Esophagus muscularis mucosa (tissue), 4 donors: Measurements from ENCODE around the gene CAPN9. TPM values are rescaled to one million over a fixed set of nuclear protein-coding genes. Genes with fewer than 3 reads are reported as not detected.
A peak's percentile ranks its signal among the peaks of the same experiment; 100 is the strongest.

Experiments used
- DNase-seq: peaks from one replicate; pipeline ENCODE4 v3.0.0-alpha.2; 2017; ENCODE audit errors: extremely low spot score
- H3K27ac ChIP-seq, 4 donors: fragments of 200-600 bp; sonication (generic); replicated peaks in 1 of 4; 1 replicate in 3 of 4; 2 replicates in 1 of 4; pipeline ENCODE4 v1.5.1; 2016 to 2019; ENCODE audit warnings: mild to moderate bottlenecking in 1 of 4
- H3K27me3 ChIP-seq, 4 donors: fragments of 200-600 bp; sonication (generic); one replicate each; pipeline versions ENCODE4 v1.5.1 to v1.6.0; 2016 to 2019
- H3K36me3 ChIP-seq, 4 donors: fragments of 200-600 bp; sonication (generic); one replicate each; pipeline ENCODE4 v1.5.1; 2016 to 2019
- H3K4me1 ChIP-seq, 4 donors: fragments of 200-600 bp; sonication (generic); one replicate each; pipeline ENCODE4 v1.5.1; 2016 to 2019
- H3K4me3 ChIP-seq, 4 donors: fragments of 200-600 bp; sonication (generic); 1 replicate in 2 of 4; 2 replicates in 2 of 4; pipeline ENCODE4 v1.5.1; 2016 to 2019; ENCODE audit warnings: mild to moderate bottlenecking in 4 of 4, moderate library complexity in 1 of 4
- H3K9me3 ChIP-seq, 4 donors: fragments of 200-600 bp; sonication (generic); 1 replicate in 3 of 4; 2 replicates in 1 of 4; pipeline ENCODE4 v1.5.1; 2016 to 2019
- CTCF ChIP-seq, 3 experiments: fragments of 200-600 bp in 2 of 3; fragments of 450-650 bp in 1 of 3; sonication (generic) in 2 of 3; IDR thresholded peaks; one replicate each; pipeline ENCODE4 v1.5.1; 2017 to 2019; ENCODE audit warnings: antibody characterized with exemption in 3 of 3, mild to moderate bottlenecking in 2 of 3, moderate library complexity in 1 of 3
- EP300 ChIP-seq: sonication (generic); formaldehyde crosslinking; IDR thresholded peaks from one replicate; pipeline ENCODE4 v1.6.1; 2017; ENCODE audit warnings: antibody characterized with exemption
- POLR2A ChIP-seq: fragments of 450-650 bp; IDR thresholded peaks from one replicate; pipeline ENCODE4 v1.6.1; 2017; ENCODE audit warnings: antibody characterized with exemption, moderate library complexity, mild to moderate bottlenecking, low read depth
- POLR2AphosphoS5 ChIP-seq, 2 donors: sonication (generic); formaldehyde crosslinking; IDR thresholded peaks; one replicate each; pipeline ENCODE4 v1.6.1; 2017; ENCODE audit warnings: antibody characterized with exemption in 2 of 2
- WGBS: methylation state at CpG from one replicate; pipeline ENCODE4 v1.1.5; 2018; 5-methylcytosine and 5-hydroxymethylcytosine counted together
- intact Hi-C: fragments of 100-400 bp; cut with DNase I; formaldehyde crosslinking; loops from one replicate; pipeline ENCODE4 v1.15.1; 2023
- total RNA-seq, 4 donors: library from RNA; depleted of rRNA; stranded (reverse); fragments of >200 nt; gene quantifications; one replicate each; pipeline versions ENCODE4 v1.1.0 to v1.2.1, GENCODE V29; 2016

The CAPN9 gene
- total RNA-seq, 4 donors from 2014 or later: not detected

GRCh38 chr1:230752407-230752806, 5.2 kb downstream of the CAPN9 start:
- no peaks in the 10 kb centered on the region for H3K36me3 ChIP-seq
- H3K9me3 ChIP-seq: no peaks in the 10 kb centered on the region
- WGBS: 85% methylated on average over 6 of the region's 6 CpGs
- no peak overlapping the region for H3K27ac ChIP-seq
- TF ChIP-seq CTCF (IDR thresholded peaks at IDR 0.05): no peak
- TF ChIP-seq POLR2AphosphoS5 (IDR thresholded peaks at IDR 0.05): no peak
- TF ChIP-seq POLR2A: no peak
- no peak for TF ChIP-seq EP300
- no peak for DNase-seq
- peaks cover 0 to 10% (median 0%) of the 10 kb centered on the region in 4 donors for H3K27me3 ChIP-seq
- intact Hi-C loops: no loop called here
- H3K4me3 ChIP-seq: no peak overlapping the region
- peaks cover 9 to 13% (median 10%) of the 10 kb centered on the region in 4 donors for H3K4me1 ChIP-seq

- H3K4me3 ChIP-seq: peak overlapping the region in 1 of 4 donors; percentile 29
- H3K36me3 ChIP-seq: no peaks in the 10 kb centered on the region
- 86% methylated on average over 5 of the region's 5 CpGs for WGBS
- intact Hi-C loops: no loop called here
- peaks cover 0 to 10% (median 0%) of the 10 kb centered on the region in 4 donors for H3K27me3 ChIP-seq
- no peaks in the 10 kb centered on the region for H3K9me3 ChIP-seq
- DNase-seq: no peak
- peaks cover 9 to 13% (median 10%) of the 10 kb centered on the region in 4 donors for H3K4me1 ChIP-seq
- H3K27ac ChIP-seq: peak overlapping the region in 2 of 4 donors; percentile 17 to 46
- TF ChIP-seq POLR2AphosphoS5 (IDR thresholded peaks at IDR 0.05) (no peak), CTCF (IDR thresholded peaks at IDR 0.05) (no peak), EP300 (no peak), POLR2A (no peak)
Observed at GRCh38 chr1:230753191-230753585, 6.0 kb downstream of the CAPN9 start.

- intact Hi-C loops: no loop called here
- H3K27ac ChIP-seq: peak overlapping the region in 2 of 4 donors; percentile 17 to 46
- no peaks in the 10 kb centered on the region for H3K36me3 ChIP-seq
- H3K4me1 ChIP-seq: peaks cover 9 to 13% (median 10%) of the 10 kb centered on the region in 4 donors
- 29% methylated on average over 24 of the region's 24 CpGs for WGBS
- no peaks in the 10 kb centered on the region for H3K9me3 ChIP-seq
- H3K4me3 ChIP-seq: peak overlapping the region; percentile 27 to 33 (median 28)
- no peak for TF ChIP-seq POLR2AphosphoS5 (IDR thresholded peaks at IDR 0.05)
- TF ChIP-seq EP300: no peak
- peaks cover 0 to 10% (median 0%) of the 10 kb centered on the region in 4 donors for H3K27me3 ChIP-seq
- DNase-seq: no peak
Observed at GRCh38 chr1:230753586-230754251, 6.5 kb downstream of the CAPN9 start.

- no peak for DNase-seq
- no peak overlapping the region for H3K4me3 ChIP-seq
- no peak overlapping the region for H3K27ac ChIP-seq
- 70% methylated on average over 1 of the region's 3 CpGs for WGBS
- intact Hi-C loops: no loop called here
- no peaks in the 10 kb centered on the region for H3K36me3 ChIP-seq
- TF ChIP-seq EP300: no peak
- no peak for TF ChIP-seq POLR2A
- no peak for TF ChIP-seq CTCF (IDR thresholded peaks at IDR 0.05)
- H3K9me3 ChIP-seq: no peaks in the 10 kb centered on the region
- peaks cover 0 to 7% (median 0%) of the 10 kb centered on the region in 4 donors for H3K27me3 ChIP-seq
- H3K4me1 ChIP-seq: peaks cover 9 to 13% (median 10%) of the 10 kb centered on the region in 4 donors
Observed at GRCh38 chr1:230754796-230755195, 7.6 kb downstream of the CAPN9 start.

GRCh38 chr1:230757856-230758708, 10.9 kb downstream of the CAPN9 start:
- Histone ChIP-seq H3K9me3 (no peaks in the 10 kb centered on the region), H3K27ac (no peak overlapping the region), H3K4me1 (peaks cover 9 to 10% (median 10%) of the 10 kb centered on the region in 4 donors), H3K4me3 (no peak overlapping the region), H3K27me3 (peaks cover 0 to 7% (median 0%) of the 10 kb centered on the region in 4 donors), H3K36me3 (no peaks in the 10 kb centered on the region)
- intact Hi-C loops: no loop called here
- WGBS: 93% methylated on average over 12 of the region's 16 CpGs
- DNase-seq: no peak
- TF ChIP-seq EP300 (no peak), POLR2A (no peak), POLR2AphosphoS5 (IDR thresholded peaks at IDR 0.05) (no peak), CTCF (IDR thresholded peaks at IDR 0.05) (no peak)
